HG02610 (cell line): ENCODE measurements around the gene CACTIN.
"Not testable (repeated sequence)": the region's sequence is repeated elsewhere in the genome, so short reads cannot be mapped to it uniquely, and the experiment has no call there.

Source experiments
- ATAC-seq: cut with Tn5 transposase; IDR thresholded peaks from one replicate; pipeline ENCODE4 v1.9.1; 2021; ENCODE audit warnings: mild to moderate bottlenecking, moderate library complexity; ENCODE audit not compliant: unreplicated experiment

The CACTIN gene

GRCh38 chr19:3595521-3596061 lies 31.0 kb downstream of the CACTIN start:
- no peak for ATAC-seq

DNA sequence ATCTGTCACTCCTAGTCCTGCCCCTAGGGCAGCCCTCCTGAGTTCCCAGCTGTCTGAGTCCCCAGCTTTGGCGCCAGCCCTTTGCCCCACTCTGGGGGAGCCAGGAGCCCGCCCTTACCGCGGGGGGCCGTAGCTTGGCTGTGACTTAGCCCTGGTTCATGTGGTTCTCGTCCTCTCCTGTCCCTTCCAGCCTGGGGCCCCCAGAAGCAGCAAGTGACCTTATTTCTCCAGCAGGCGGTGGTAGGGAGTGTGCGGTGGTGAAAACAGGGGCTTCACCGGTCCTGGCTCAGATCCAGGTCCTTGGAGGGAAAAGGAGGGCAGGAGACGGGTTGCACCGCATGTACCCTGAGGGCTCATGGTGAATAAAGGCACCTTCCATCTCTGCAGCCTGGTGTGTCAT lies 33.4 kb downstream of the CACTIN start:
- ATAC-seq: no peak

GRCh38 chr19:3591876-3592613 lies 34.5 kb downstream of the CACTIN start:
- ATAC-seq: no peak

DNA sequence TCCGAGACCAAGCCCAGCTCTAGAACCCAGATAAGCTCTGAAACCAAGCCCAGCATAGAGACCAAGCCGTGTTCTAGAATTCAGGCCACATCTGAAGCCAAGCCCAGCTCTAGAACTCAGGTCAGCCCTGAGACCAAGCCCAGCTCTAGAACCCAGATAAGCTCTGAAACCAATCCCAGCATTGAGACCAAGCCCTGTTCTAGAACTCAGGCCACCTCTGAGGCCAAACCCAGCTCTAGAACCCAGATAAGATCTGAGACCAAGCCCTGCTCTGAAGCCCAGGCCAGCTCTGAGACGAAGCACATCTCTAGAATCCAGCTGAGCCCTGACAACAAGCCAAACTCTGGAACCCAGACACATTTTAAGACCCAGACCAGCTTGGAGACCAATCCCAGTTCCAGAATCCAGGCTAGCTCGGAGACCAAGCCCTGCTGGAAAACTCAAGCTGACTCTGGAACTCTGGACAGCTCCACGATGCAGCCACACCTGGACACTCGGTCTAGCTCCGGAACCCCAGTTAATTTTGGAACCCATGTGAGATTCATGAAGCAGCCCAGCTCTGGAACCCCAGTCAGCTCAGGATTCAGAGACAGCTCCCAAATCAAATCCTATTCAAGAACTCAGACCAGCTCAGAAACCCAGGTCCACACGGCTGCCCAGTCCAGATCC lies 35.5 kb downstream of the CACTIN start:
- no peak for ATAC-seq

DNA sequence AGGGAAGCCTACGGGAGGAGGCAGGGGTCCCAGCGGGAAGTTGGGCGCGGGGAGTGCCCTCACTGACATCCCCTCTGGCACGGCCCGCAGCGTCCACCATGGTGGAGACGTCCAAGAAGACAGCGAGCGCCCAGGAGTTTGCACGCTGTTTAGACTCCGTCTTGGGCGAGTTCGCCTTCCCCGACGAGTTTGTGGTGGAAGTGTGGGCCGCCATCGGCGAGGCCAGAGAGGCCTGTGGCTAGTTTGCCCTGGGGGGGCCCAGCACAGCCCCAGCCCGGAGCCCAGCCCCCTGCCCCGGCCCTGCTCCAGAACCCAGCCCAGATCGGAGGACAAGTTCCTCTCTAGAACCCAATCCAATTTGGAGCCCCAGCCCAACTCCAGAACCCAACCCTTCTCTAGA lies 36.6 kb downstream of the CACTIN start:
- no peak for ATAC-seq

GRCh38 chr19:3589439-3589838 lies 37.2 kb downstream of the CACTIN start:
- ATAC-seq: no peak

DNA sequence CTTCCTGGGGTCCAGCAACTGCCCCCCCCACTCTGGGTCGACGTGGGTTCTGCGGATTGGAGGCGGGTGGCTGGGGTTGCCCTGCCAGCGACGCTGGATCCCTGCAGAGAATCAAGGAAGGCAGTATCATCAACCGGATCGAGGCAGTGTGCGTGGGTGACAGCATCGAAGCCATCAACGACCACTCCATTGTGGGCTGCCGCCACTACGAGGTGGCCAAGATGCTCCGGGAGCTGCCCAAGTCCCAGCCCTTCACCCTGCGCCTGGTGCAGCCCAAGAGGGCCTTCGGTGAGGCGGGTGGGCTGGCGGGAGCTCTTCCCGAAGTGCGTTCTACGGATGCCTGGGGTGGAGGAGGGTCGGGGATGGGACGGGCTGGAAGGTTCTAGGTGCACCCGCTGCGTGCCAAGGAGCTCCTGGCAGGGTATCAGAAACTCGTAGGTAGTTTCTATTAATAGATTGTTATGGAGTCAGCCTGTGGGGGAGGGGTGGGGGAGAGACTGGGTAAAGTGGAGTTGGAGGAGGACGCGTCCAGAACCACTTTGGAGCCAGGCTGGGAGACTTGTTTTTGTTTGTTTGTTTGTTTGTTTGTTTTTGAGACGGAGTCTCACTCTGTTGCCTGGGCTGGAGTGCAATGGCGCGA lies 39.8 kb downstream of the CACTIN start:
- no peak for ATAC-seq

- ATAC-seq: no peak
Observed at GRCh38 chr19:3586127-3586626, 40.4 kb downstream of the CACTIN start.

GRCh38 chr19:3585301-3586126 lies 41.1 kb downstream of the CACTIN start, which contains the start of gene GIPC3:
GIPC3 (plus strand) TSS chr19:3585478; CDS start chr19:3585598, 120 bp downstream.
- no peak for ATAC-seq

DNA sequence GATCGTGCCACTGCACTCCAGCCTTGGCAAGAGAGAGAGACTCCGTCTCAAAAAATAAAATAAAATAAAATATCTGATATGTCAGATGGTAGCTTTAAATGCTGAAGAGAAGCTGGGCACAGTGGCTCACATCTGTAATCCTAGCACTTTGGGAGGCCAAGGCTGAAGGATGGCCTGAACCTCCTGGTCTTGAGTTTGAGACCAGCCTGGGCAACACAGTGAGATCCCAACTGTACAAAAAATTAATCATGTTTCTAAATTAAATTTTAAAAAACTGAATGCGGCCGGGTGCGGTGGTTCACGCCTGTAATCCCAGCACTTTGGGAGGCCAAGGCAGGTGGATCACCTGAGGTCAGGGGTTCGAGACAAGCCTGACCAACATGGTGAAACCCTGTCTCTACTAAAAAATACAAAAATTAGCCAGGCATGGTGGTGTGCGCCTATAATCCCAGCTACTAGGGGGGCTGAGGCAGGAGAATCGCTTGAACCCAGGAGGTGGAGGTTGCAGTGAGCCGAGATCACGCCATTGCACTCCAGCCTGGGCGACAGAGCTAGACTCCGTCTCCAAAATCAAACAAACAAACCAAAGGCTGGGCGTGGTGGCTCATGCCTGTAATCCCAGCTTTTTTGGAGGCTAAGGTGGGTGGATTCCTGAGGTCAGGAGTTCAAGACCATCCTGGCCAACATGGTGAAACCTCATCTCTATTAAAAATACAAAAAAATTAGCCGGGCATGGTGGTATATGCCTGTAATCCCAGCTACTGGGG lies 42.4 kb downstream of the CACTIN start:
- not testable (repeated sequence) for ATAC-seq

- not testable (repeated sequence) for ATAC-seq
Observed at GRCh38 chr19:3581792-3582191, 44.8 kb downstream of the CACTIN start.

DNA sequence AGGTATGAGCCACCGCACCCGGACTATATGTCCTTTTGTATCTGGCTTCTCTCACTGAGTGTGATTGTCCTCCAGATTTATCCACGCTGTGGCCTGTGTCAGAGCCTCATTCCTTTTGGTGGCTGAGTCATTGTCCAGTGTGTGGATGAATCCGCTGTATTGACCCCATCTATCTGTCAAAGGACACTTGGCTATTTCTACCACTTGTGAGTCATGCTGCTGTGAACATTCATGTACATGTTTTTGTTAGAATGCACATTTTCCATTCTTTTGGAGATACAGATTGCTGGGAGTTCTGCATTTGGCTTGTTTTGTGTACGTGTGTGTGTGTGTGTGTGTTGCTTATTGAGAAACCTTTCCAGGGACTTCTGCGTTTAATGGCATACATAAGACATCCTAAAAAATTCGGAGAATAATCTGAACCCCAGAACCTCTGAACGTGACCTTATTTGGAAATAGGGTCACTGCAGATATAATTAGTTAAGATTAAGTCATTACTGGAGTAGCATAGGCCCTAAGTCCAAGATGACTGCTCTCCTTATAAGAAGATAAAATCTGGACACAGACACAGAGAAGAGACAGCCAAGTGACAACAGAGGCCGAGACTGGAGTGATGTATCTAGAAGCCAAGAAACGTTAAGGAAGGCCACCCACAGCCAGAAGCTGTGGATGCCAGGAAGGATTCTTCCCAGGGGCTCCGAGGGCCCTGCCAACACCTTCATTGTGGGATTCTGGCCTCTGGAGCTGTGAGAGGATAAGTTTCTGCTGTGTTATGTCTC lies 46.2 kb downstream of the CACTIN start:
- no peak for ATAC-seq

DNA sequence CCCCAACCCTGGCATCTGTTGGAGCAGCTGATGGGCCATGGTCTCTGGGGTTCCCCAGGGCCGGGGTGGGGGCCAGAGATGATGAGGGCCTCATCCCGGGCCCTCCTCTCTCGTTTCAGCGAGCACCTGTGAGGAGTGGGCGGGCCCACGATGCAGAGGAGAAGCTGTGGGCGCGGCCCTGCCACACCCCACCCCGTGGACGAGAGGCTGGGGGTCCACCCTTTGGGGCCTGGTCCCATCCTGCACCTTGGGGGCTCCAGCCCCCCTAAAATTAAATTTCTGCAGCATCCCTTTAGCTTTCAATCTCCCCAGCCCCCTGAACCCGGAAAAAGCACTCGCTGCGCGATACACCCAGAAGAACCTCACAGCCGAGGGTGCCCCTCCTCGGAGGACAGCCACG lies 48.2 kb downstream of the CACTIN start:
- no peak for ATAC-seq

DNA sequence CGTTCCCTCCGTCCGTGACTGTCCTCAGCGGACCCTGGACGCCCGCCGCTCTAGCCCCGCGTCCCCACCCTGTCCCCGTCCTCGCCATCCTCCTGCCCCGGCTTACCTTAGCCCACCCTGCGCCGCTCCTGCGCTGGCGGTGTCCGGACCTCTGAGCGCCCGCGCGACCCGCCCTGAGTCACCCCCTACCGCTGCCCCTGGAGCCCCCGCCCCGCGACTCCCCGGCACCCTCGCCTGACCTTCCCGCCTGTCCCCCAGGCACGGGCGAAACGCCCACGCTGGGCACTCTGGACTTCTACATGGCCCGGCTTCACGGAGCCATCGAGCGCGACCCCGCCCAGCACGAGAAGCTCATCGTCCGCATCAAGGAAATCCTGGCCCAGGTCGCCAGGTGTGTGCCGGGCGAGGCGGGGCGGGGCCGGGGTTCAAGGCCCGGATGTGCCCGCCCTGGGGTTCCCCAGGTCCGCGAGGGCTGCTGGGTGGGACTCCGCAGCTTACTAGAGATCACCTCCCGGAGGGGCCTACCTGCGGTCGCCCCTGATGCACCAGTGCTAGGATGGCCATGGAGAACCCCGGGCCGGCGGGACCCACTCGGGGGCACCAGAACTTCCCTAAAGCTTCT lies 48.8 kb downstream of the CACTIN start:
- ATAC-seq: no peak

GRCh38 chr19:3576696-3577443 lies 49.7 kb downstream of the CACTIN start:
- no peak for ATAC-seq

DNA sequence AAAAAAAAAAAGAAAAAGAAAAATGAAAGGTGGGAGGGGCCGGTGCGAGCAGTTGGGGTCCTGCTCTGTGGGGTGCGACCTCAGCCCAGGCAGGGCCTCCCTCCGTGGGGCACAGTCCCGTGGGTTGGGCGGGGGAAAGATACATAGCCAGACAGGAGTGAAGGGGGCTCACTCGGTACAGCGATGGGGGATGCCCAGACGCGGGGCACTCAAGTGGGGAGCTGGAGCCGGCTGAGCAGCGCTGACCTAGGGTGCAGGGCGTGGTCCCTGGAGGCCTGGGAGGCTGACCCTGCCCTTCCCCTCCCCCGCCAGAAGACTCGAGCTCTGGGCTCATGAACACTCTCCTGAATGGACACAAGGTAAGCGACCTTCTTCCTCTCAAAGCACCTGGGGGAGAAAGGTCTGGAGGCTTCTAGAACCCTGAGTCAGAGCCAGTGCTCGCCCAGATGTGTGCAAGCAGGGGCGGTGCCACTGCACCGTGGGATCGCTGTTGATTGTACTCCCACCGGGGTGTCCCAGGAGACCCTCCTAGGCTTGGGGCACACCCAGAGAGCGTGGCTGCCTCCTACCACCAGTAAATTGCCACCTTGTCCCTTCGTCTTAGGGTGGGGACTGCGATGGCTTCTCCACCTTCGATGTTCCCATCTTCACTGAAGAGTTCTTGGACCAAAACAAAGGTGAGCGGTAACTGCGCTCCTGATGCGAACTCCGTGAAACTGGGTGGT lies 50.5 kb downstream of the CACTIN start:
- ATAC-seq: no peak

DNA sequence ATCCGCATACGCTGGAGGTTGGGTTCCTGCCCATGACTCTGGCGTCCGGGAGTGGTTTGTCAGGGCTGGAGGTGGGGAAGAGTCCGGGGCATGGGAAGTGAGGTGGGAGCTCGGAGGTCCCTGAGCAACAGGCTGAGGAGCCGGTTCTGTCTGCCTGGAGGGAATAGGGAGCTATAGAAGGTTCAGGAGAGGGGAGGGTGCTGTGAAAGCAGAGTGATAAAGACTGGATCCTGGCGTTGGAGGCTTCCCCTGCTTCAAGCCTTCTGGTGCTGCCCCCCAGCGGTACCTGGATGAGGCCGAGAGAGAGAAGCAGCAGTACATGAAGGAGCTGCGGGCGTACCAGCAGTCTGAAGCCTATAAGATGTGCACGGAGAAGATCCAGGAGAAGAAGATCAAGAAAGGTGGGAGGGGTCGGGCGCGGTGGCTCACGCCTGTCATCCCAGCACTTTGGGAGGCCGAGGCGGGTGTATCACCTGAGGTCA lies 51.3 kb downstream of the CACTIN start:
- no peak for ATAC-seq
